ENCODE measurements around the gene TRIM47. TPM values are rescaled to one million over a fixed set of nuclear protein-coding genes. Genes with fewer than 3 reads are reported as not detected.

Gene TRIM47
- total and polyA plus RNA-seq, 2 of the 13 experiments (the other 11 are each of a cell fraction or from before 2014, with no cell fraction given), result 33.5 to 82.0 TPM

- 0 out of 2 replicates have a peak, but pooled peaks have one; percentile 38 for TF ChIP-seq KIAA2018 (CRISPR knock-in tag; IDR thresholded peaks at IDR 0.05; ENCODE audit: borderline replicate concordance)
- peak; percentile 61; the same call in 1 of the 2 replicates for TF ChIP-seq THAP8 (CRISPR knock-in tag; IDR thresholded peaks at IDR 0.05; ENCODE audit: borderline replicate concordance)
- TF ChIP-seq ZNF572 (CRISPR knock-in tag; IDR thresholded peaks at IDR 0.05), result peak; percentile 98
- TF ChIP-seq THYN1 (CRISPR knock-in tag; IDR thresholded peaks at IDR 0.05; ENCODE audit: borderline replicate concordance, low read depth), result no peak
- TF ChIP-seq EEA1 (CRISPR knock-in tag; IDR thresholded peaks at IDR 0.05; ENCODE audit: borderline replicate concordance), result peak; percentile 70; the same call in 1 of the 2 replicates
- no peak for TF ChIP-seq ZNF75D (CRISPR knock-in tag; IDR thresholded peaks at IDR 0.05; ENCODE audit: borderline replicate concordance)
- TF ChIP-seq ARID5B (CRISPR knock-in tag; IDR thresholded peaks at IDR 0.05), result peak; percentile 63
- peak; percentile 80; the same call in 1 of the 2 replicates for TF ChIP-seq ZNF317 (CRISPR knock-in tag; IDR thresholded peaks at IDR 0.05)
- TF ChIP-seq U2AF2 (IDR thresholded peaks at IDR 0.05; ENCODE audit: low read depth, low read length), result 0 out of 2 replicates have a peak, but pooled peaks have one; percentile 41
- TF ChIP-seq ZNF770 (CRISPR knock-in tag; IDR thresholded peaks at IDR 0.05), result peak; percentile 60; the same call in 1 of the 2 replicates
- no peak; the same call in 1 of the 2 replicates for TF ChIP-seq ZNF33B (CRISPR knock-in tag; IDR thresholded peaks at IDR 0.05)
- no peak for TF ChIP-seq ZNF660 (CRISPR knock-in tag; IDR thresholded peaks at IDR 0.05; ENCODE audit: borderline replicate concordance, low read depth)
Measured at GRCh38 chr17:75855310-75856061, 22.9 kb downstream of the TRIM47 start, which contains the start of gene WBP2 (continued).

Measured in HepG2 (cell line).